Activated CD8-positive, alpha-beta memory T cell treated with anti-CD3 and anti-CD28 coated beads for 36 hours (primary cell): ENCODE data around the gene TMEM184A. TPM values are rescaled to one million over a fixed set of nuclear protein-coding genes. Genes with fewer than 3 reads are reported as not detected.

Experiments
- CTCF ChIA-PET: fragments of 350-600 bp; sonication (Branson Sonifier 250); formaldehyde crosslinking; loops from one replicate; lab custom pipeline; 2021; ENCODE audit warnings: antibody characterized with exemption; lab: Charles Lee
- POLR2A ChIA-PET: fragments of 350-600 bp; sonication (Branson Sonifier 250); formaldehyde crosslinking; loops from one replicate; lab custom pipeline; 2021; ENCODE audit warnings: antibody characterized with exemption; lab: Charles Lee
- total RNA-seq, 2 experiments: library from RNA; stranded (reverse); gene quantifications; one replicate each; pipeline ENCODE4 v1.2.3, GENCODE V29; 2021

TMEM184A gene
- total RNA-seq, 2 experiments from 2014 or later: not detected

GRCh38 chr7:1499367-1500029 is 56.5 kb downstream of the TMEM184A start:
- ChIA-PET POLR2A (no interaction called here), CTCF (no interaction called here)

- CTCF ChIA-PET: no interaction called here
- POLR2A ChIA-PET: no interaction called here
Measured at GRCh38 chr7:1498370-1499305, 57.4 kb downstream of the TMEM184A start.

- POLR2A ChIA-PET: no interaction called here
- CTCF ChIA-PET: no interaction called here
Measured at GRCh38 chr7:1497293-1497927, 58.6 kb downstream of the TMEM184A start.

GRCh38 chr7:1496531-1497292 is 59.3 kb downstream of the TMEM184A start:
- POLR2A ChIA-PET: no interaction called here
- CTCF ChIA-PET: no interaction called here

GRCh38 chr7:1495564-1496242 is 60.3 kb downstream of the TMEM184A start:
- ChIA-PET POLR2A (no interaction called here), CTCF (no interaction called here)

GRCh38 chr7:1494866-1495563 is 61.0 kb downstream of the TMEM184A start:
- POLR2A ChIA-PET: no interaction called here
- CTCF ChIA-PET: no interaction called here

GRCh38 chr7:1494447-1494846 is 61.6 kb downstream of the TMEM184A start:
- CTCF ChIA-PET: no interaction called here
- POLR2A ChIA-PET: no interaction called here

- ChIA-PET CTCF (no interaction called here), POLR2A (no interaction called here)
Measured at GRCh38 chr7:1493571-1493970, 62.4 kb downstream of the TMEM184A start.

- CTCF ChIA-PET: no interaction called here
- POLR2A ChIA-PET: no interaction called here
Measured at GRCh38 chr7:1493129-1493528, 62.9 kb downstream of the TMEM184A start.

GRCh38 chr7:1492640-1493039 is 63.4 kb downstream of the TMEM184A start:
- POLR2A ChIA-PET: no interaction called here

More at GRCh38 chr7:1492640-1493039, 63.4 kb downstream of the TMEM184A start:
- CTCF ChIA-PET: no interaction called here

Other genes starting within 250 kb of the TMEM184A start
- 1 to 10 TPM; 2.3 to 5.2 TPM for gene MICALL2, start 96.7 kb downstream of the TMEM184A start, total RNA-seq
- gene INTS1, start 51.8 kb downstream of the TMEM184A start, total RNA-seq: 100 to 1,000 TPM in 1 of 2 experiments, 10 to 100 TPM in 1; 95.8 to 103 TPM
- gene MAFK, start 25.5 kb downstream of the TMEM184A start, total RNA-seq: 10 to 100 TPM; 40.6 to 40.8 TPM
- gene PSMG3, start 13.8 kb upstream of the TMEM184A start, total RNA-seq: 10 to 100 TPM; 69.9 to 74.6 TPM
- under 1 TPM; 0.17 to 0.27 TPM for gene ELFN1, start 114.1 kb upstream of the TMEM184A start, total RNA-seq